ENCODE results near the gene FAM217B.
A peak's percentile ranks its signal among the peaks of the same experiment; 100 is the strongest.

FAM217B gene

GRCh38 chr20:59976156-59976782 is 36.1 kb downstream of the FAM217B start:
- no peak for TF ChIP-seq Cebpa-rat (IDR thresholded peaks at IDR 0.05)
- Histone ChIP-seq H3K4me1 (no peaks in the 10 kb centered on the region), H4K20me1 (no peaks in the 10 kb centered on the region), H3K27ac (no peak overlapping the region), H3K9me3 (replicated peaks in 1 of 11) (peaks cover 0 to 9% (median 0%) of the 10 kb centered on the region in 11 experiments; a peak in 2 of 22 replicates), H3K36me3 (no peaks in the 10 kb centered on the region), H3K27me3 (no peaks in the 10 kb centered on the region), H3K4me3 (no peak overlapping the region), H3K9ac (no peak overlapping the region), H3K4me2 (no peak overlapping the region)

DNA sequence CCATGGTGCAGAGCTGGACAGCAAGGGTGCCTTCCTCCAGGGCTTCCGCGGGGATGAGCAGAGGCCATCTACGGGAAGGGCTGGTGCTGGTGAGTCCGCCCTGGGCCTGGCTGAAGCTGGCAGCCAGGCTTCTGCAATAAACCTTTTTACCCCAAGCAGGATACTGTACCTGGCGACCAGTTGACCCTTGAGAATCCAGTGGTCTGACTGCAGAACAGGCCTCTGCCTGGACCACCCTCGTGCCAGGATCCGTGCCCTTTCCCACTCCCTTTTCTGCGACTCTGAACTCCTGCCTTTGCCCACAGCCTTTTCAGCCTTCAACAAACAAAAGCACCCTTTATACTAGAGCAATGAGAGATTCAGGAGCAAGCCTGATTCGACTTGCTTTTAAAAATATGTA is 36.9 kb downstream of the FAM217B start:
- Histone ChIP-seq H3K4me3 (no peak overlapping the region), H3K9me3 (replicated peaks in 1 of 11) (peaks cover 0 to 9% (median 0%) of the 10 kb centered on the region in 11 experiments; a peak in 2 of 22 replicates), H3K4me2 (no peak overlapping the region), H3K36me3 (no peaks in the 10 kb centered on the region), H3K27ac (no peak overlapping the region), H3K4me1 (no peaks in the 10 kb centered on the region), H3K9ac (no peak overlapping the region), H4K20me1 (no peaks in the 10 kb centered on the region), H3K27me3 (no peaks in the 10 kb centered on the region)
- TF ChIP-seq Cebpa-rat (IDR thresholded peaks at IDR 0.05) = no peak

- no peaks in the 10 kb centered on the region for H4K20me1 ChIP-seq
- 0 out of 22 replicates have a peak, but pooled peaks cover 0 to 5% (median 0%) of the 10 kb centered on the region in 11 experiments for H3K9me3 ChIP-seq (replicated peaks in 1 of 11)
- H3K36me3 ChIP-seq = no peaks in the 10 kb centered on the region
- H3K4me1 ChIP-seq = peaks cover 0 to 22% (median 9%) of the 10 kb centered on the region in 10 experiments; a peak in 16 of 20 replicates
- no peak overlapping the region for H3K9ac ChIP-seq
- H3K4me2 ChIP-seq = no peak overlapping the region
- H3K27ac ChIP-seq = no peak overlapping the region
- no peaks in the 10 kb centered on the region for H3K27me3 ChIP-seq
- no peak for TF ChIP-seq Cebpa-rat (IDR thresholded peaks at IDR 0.05)
- H3K4me3 ChIP-seq = no peak overlapping the region
These were observed 42.9 kb downstream of the FAM217B start for GRCh38 chr20:59983076-59983475.

GRCh38 chr20:59984541-59984940 is 44.4 kb downstream of the FAM217B start:
- H3K27ac ChIP-seq = peak overlapping the region in 10 of 11 experiments; percentile 1 to 61 (median 51); a peak in 16 of 22 replicates
- peak overlapping the region; percentile 5 to 52 (median 35); a peak in 16 of 22 replicates for H3K4me2 ChIP-seq
- H3K27me3 ChIP-seq = no peaks in the 10 kb centered on the region
- no peaks in the 10 kb centered on the region for H3K36me3 ChIP-seq
- H3K9ac ChIP-seq = peak overlapping the region in 3 of 11 experiments; percentile 3 to 19 (median 6); a peak in 2 of 22 replicates
- H3K9me3 ChIP-seq (replicated peaks in 1 of 11) = 0 out of 22 replicates have a peak, but pooled peaks cover 0 to 5% (median 0%) of the 10 kb centered on the region in 11 experiments
- H3K4me1 ChIP-seq = peaks cover 0 to 32% (median 18%) of the 10 kb centered on the region in 10 experiments; a peak in 16 of 20 replicates
- no peak overlapping the region for H3K4me3 ChIP-seq
- no peak for TF ChIP-seq Cebpa-rat (IDR thresholded peaks at IDR 0.05)
- no peaks in the 10 kb centered on the region for H4K20me1 ChIP-seq

DNA sequence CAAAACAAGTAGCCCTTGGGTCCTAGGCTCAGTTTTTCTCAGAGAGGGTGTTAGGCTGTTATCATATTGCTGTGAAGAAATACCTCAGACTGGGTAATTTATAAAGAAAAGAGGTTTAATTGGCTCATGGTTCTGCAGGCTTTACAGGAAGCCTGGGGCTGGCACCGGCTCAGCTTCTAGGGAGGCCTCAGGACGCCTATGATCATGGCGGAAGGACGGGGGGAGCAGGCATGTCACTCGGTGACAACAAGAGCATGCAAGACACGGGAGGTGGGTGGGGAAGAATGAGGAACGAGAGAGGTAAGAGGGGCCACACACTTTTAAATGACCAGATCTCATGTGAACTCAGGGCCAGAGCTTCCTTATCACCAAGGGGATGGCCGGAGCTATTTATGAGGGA is 45.0 kb downstream of the FAM217B start:
- H4K20me1 ChIP-seq = no peaks in the 10 kb centered on the region
- no peak for TF ChIP-seq Cebpa-rat (IDR thresholded peaks at IDR 0.05)
- H3K36me3 ChIP-seq = no peaks in the 10 kb centered on the region
- H3K4me2 ChIP-seq = peak overlapping the region in 9 of 11 experiments; percentile 5 to 52 (median 35); a peak in 11 of 22 replicates
- H3K27ac ChIP-seq = peak overlapping the region in 10 of 11 experiments; percentile 1 to 61 (median 51); a peak in 15 of 22 replicates
- H3K4me3 ChIP-seq = no peak overlapping the region
- peaks cover 0 to 32% (median 18%) of the 10 kb centered on the region in 10 experiments; a peak in 16 of 20 replicates for H3K4me1 ChIP-seq
- 0 out of 22 replicates have a peak, but pooled peaks cover 0 to 2% (median 0%) of the 10 kb centered on the region in 11 experiments for H3K9me3 ChIP-seq (replicated peaks in 1 of 11)
- peak overlapping the region in 2 of 11 experiments; percentile 3 to 6; a peak in 1 of 22 replicates for H3K9ac ChIP-seq
- H3K27me3 ChIP-seq = no peaks in the 10 kb centered on the region

DNA sequence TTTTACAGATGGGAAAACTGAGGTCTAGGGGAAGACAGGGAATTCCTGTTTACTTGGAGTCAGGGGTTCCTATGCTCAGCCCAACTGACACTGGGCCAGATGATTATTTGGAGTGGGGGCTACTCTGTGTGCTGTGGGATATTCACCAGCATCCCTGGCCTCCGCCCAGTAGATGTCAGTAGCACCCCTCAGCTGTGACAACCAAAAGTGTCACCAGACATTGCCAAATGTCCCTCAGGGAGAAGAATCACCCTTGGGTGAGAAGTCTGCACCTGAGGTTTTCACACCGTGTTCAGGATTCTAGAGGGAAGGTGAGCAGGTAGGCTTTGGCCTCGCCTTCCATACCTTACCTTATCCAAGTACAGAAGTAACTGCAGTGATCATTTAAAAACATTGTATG is 45.7 kb downstream of the FAM217B start:
- Histone ChIP-seq H3K9ac (no peak overlapping the region), H3K4me2 (no peak overlapping the region), H3K4me1 (peaks cover 0 to 32% (median 18%) of the 10 kb centered on the region in 10 experiments; a peak in 16 of 20 replicates), H3K27me3 (no peaks in the 10 kb centered on the region), H3K9me3 (replicated peaks in 1 of 11) (no peaks in the 10 kb centered on the region), H3K36me3 (no peaks in the 10 kb centered on the region), H3K27ac (no peak overlapping the region), H3K4me3 (no peak overlapping the region), H4K20me1 (no peaks in the 10 kb centered on the region)
- no peak for TF ChIP-seq Cebpa-rat (IDR thresholded peaks at IDR 0.05)

DNA sequence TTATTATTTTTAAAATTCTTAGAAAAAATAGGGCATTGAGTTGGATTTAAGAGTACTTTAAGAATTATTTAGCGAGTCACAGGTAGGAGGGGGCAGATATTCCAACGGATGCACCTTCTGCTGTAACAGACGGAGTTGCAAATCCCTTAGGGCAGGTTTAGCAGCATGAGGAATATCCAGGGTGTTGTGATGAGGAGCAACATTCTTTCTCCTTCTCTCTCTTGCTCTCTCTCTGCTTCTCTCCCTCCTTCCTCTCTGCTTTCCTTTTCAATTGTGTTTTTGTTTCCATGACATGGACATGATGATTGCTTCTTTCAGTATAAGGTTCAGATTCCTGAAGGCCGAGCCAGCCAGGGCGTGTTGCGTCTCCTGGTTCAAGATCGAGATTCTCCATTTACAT is 46.9 kb downstream of the FAM217B start:
- H3K36me3 ChIP-seq = no peaks in the 10 kb centered on the region
- H3K9me3 ChIP-seq (replicated peaks in 1 of 11) = no peaks in the 10 kb centered on the region
- H3K4me3 ChIP-seq = no peak overlapping the region
- H3K4me2 ChIP-seq = no peak overlapping the region
- H3K9ac ChIP-seq = no peak overlapping the region
- no peaks in the 10 kb centered on the region for H3K27me3 ChIP-seq
- H3K4me1 ChIP-seq = peaks cover 0 to 41% (median 18%) of the 10 kb centered on the region in 10 experiments; a peak in 16 of 20 replicates
- no peaks in the 10 kb centered on the region for H4K20me1 ChIP-seq
- no peak overlapping the region for H3K27ac ChIP-seq
- TF ChIP-seq Cebpa-rat (IDR thresholded peaks at IDR 0.05) = no peak

- Histone ChIP-seq H4K20me1 (no peaks in the 10 kb centered on the region), H3K27ac (peak overlapping the region in 1 of 11 experiments; percentile 21; a peak in 1 of 22 replicates), H3K4me1 (peaks cover 0 to 41% (median 18%) of the 10 kb centered on the region in 10 experiments; a peak in 16 of 20 replicates), H3K9me3 (replicated peaks in 1 of 11) (no peaks in the 10 kb centered on the region), H3K4me2 (peak overlapping the region in 5 of 11 experiments; percentile 38 to 58 (median 48); a peak in 8 of 22 replicates), H3K4me3 (no peak overlapping the region), H3K36me3 (no peaks in the 10 kb centered on the region), H3K27me3 (no peaks in the 10 kb centered on the region), H3K9ac (no peak overlapping the region; a peak in 1 of 22 replicates)
- no peak for TF ChIP-seq Cebpa-rat (IDR thresholded peaks at IDR 0.05)
These were observed 48.0 kb downstream of the FAM217B start for GRCh38 chr20:59988141-59988540.

- peaks cover 0 to 26% (median 11%) of the 10 kb centered on the region in 10 experiments; a peak in 11 of 20 replicates for H3K4me1 ChIP-seq
- H3K4me2 ChIP-seq = no peak overlapping the region
- no peak overlapping the region for H3K9ac ChIP-seq
- H3K4me3 ChIP-seq = no peak overlapping the region
- no peak overlapping the region for H3K27ac ChIP-seq
- no peaks in the 10 kb centered on the region for H3K36me3 ChIP-seq
- H4K20me1 ChIP-seq = no peaks in the 10 kb centered on the region
- H3K27me3 ChIP-seq = no peaks in the 10 kb centered on the region
- no peaks in the 10 kb centered on the region for H3K9me3 ChIP-seq (replicated peaks in 1 of 11)
- TF ChIP-seq Cebpa-rat (IDR thresholded peaks at IDR 0.05) = no peak
These were observed 52.4 kb downstream of the FAM217B start for GRCh38 chr20:59992526-59993084.

All from BLaER1 treated with 17β-estradiol and CSF1 and Interleukin-3, amounts not matched to agents 10 nM and 100 nM (cell line).